K562 (cell line): Measurements from ENCODE around the gene RXRA. TPM values are rescaled to one million over a fixed set of nuclear protein-coding genes. Genes with fewer than 3 reads are reported as not detected.

Source experiments
- ATAC-seq: fragments of 200-7000 bp; cut with Tn5 transposase; 3 replicates; pipeline ENCODE4 v1.9.1; 2020; ENCODE audit warnings: moderate library complexity
- BruUV-seq: library from RNA; stranded (reverse); fragments of 400-500 nt; replicated peaks from 2 replicates; lab custom pipeline; 2021; lab: Mats Ljungman, UMichigan
- CTCF ChIA-PET: fragments of 300-600 bp; formaldehyde crosslinking; extraction: SDS; loops from one replicate; lab custom pipeline; 2021; ENCODE audit warnings: low intra/inter-chr PET ratio; lab: Yijun Ruan, JAX
- POLR2A ChIA-PET: fragments of 300-600, 350-650 bp; sonication (Branson Sonifier 250); formaldehyde crosslinking; extraction: SDS; loops from one replicate; lab custom pipeline; 2021; ENCODE audit warnings: antibody characterized with exemption, inconsistent platforms; lab: Yijun Ruan, JAX
- DNase-seq, 4 experiments: peaks; one replicate each; pipeline versions ENCODE4 v3.0.0 to v3.0.0-alpha.2; 2011 to 2018; ENCODE audit warnings: low spot score in 3 of 4, mixed read lengths in 3 of 4; ENCODE audit errors: extremely low read depth in 1 of 4
- FAIRE-seq: peaks from 2 replicates; lab custom pipeline; 2011; peaks lifted over from hg19 to GRCh38; lab: Jason Lieb, UNC
- H2AFZ ChIP-seq: 2 replicates; pipeline ENCODE4 v1.6.0; 2011; ENCODE audit warnings: low read depth, low read length, control low read depth, inconsistent platforms
- H3K27ac ChIP-seq: fragments of 200-600 bp; 3 replicates; pipeline ENCODE4 v1.8.0; 2011; ENCODE audit warnings: low read depth, mild to moderate bottlenecking, control low read depth, inconsistent platforms, low read length, moderate library complexity, mixed read lengths; ENCODE audit errors: extremely low read depth
- H3K27me3 ChIP-seq, 2 experiments: fragments of 300-600 bp in 1 of 2; 2 replicates in 1 of 2; 3 replicates in 1 of 2; pipeline versions ENCODE4 v1.6.0 to v1.8.0; 2011; ENCODE audit warnings: inconsistent platforms in 2 of 2, low read length in 2 of 2, mild to moderate bottlenecking in 1 of 2, mixed read lengths in 1 of 2, moderate library complexity in 1 of 2; ENCODE audit not compliant: control insufficient read depth in 2 of 2, insufficient read depth in 2 of 2
- H3K36me3 ChIP-seq: fragments of 300-600 bp; 3 replicates; pipeline ENCODE4 v1.8.0; 2011; ENCODE audit warnings: mild to moderate bottlenecking, low read length, inconsistent platforms; ENCODE audit not compliant: control insufficient read depth, insufficient read depth
- H3K4me1 ChIP-seq, 2 experiments: fragments of 200-600 bp in 1 of 2; replicated peaks in 1 of 2; 2 replicates in 1 of 2; 3 replicates in 1 of 2; pipeline versions ENCODE4 v1.5.1 to v1.8.0; 2011; ENCODE audit warnings: inconsistent platforms in 2 of 2, low read length in 2 of 2, mild to moderate bottlenecking in 1 of 2, mixed read lengths in 1 of 2, moderate library complexity in 1 of 2; ENCODE audit not compliant: control insufficient read depth in 2 of 2, insufficient read depth in 2 of 2
- H3K4me2 ChIP-seq: 2 replicates; pipeline ENCODE4 v1.6.1; 2011; ENCODE audit warnings: low read length, control low read depth, inconsistent platforms, mixed read lengths; ENCODE audit not compliant: insufficient read depth
- H3K4me3 ChIP-seq: fragments of 200-600 bp; sonication (generic), shearing (Covaris generic); 2 replicates; pipeline ENCODE4 v1.5.1; 2016; ENCODE audit warnings: control low read depth, inconsistent platforms
- H3K79me2 ChIP-seq: fragments of 200-600 bp; 3 replicates; pipeline ENCODE4 v1.8.0; 2011; ENCODE audit warnings: low read length, inconsistent platforms; ENCODE audit not compliant: control insufficient read depth, insufficient read depth
- H3K9ac ChIP-seq, 2 experiments: 2 replicates each; pipeline versions ENCODE4 v1.6.0 to v1.6.1; 2011; ENCODE audit warnings: low read depth in 2 of 2, low read length in 2 of 2, control low read depth in 1 of 2, inconsistent platforms in 1 of 2, mild to moderate bottlenecking in 1 of 2, mixed read lengths in 1 of 2; ENCODE audit not compliant: insufficient read depth in 1 of 2
- H3K9me1 ChIP-seq: one replicate; pipeline ENCODE4 v1.6.0; 2011; ENCODE audit warnings: inconsistent platforms, mild to moderate bottlenecking, low read length, moderate library complexity; ENCODE audit not compliant: control insufficient read depth, insufficient read depth
- H3K9me3 ChIP-seq: replicated peaks from 2 replicates; pipeline ENCODE4 v1.5.1; 2011; ENCODE audit warnings: low read depth, low read length, inconsistent platforms; ENCODE audit not compliant: control insufficient read depth, insufficient read depth
- H4K20me1 ChIP-seq: replicated peaks from 2 replicates; pipeline ENCODE4 v1.6.1; 2011; ENCODE audit warnings: low read length, inconsistent platforms, mixed read lengths; ENCODE audit not compliant: control insufficient read depth, insufficient read depth
- ARNT ChIP-seq, 2 experiments: fragments of 450-650 bp; IDR thresholded peaks; 2 replicates each; pipeline ENCODE4 v1.6.1; 2016; ENCODE audit warnings: mild to moderate bottlenecking in 1 of 2
- DMBX1 ChIP-seq: fragments of 250-450 bp; sonication (Bioruptor Pico); IDR thresholded peaks from 2 replicates; pipeline ENCODE4 v1.8.0; 2022; ENCODE audit warnings: inconsistent platforms, mild to moderate bottlenecking, moderate library complexity, borderline replicate concordance
- ILF3 ChIP-seq: fragments of 450-650 bp; IDR thresholded peaks from 2 replicates; pipeline ENCODE4 v1.6.1; 2018; ENCODE audit warnings: antibody characterized with exemption, mild to moderate bottlenecking, moderate library complexity, borderline replicate concordance
- MAFG ChIP-seq: fragments of 450-650 bp; conservative IDR thresholded peaks from 2 replicates; pipeline ENCODE4 v1.6.1; 2016; ENCODE audit warnings: missing genetic modification characterization, missing compliant biosample characterization
- MBD2 ChIP-seq: sonication (generic); IDR thresholded peaks from 2 replicates; pipeline ENCODE4 v1.6.1; 2016; ENCODE audit warnings: low read depth, borderline replicate concordance
- SMAD2 ChIP-seq: fragments of 150-350 bp; IDR thresholded peaks from 2 replicates; pipeline ENCODE4 v1.6.1; 2014; ENCODE audit warnings: low read depth, mild to moderate bottlenecking, low read length
- ZNF316 ChIP-seq: fragments of 450-650 bp; IDR thresholded peaks from 2 replicates; pipeline ENCODE4 v1.6.1; 2016
- WGBS: fragments of 100-300 bp; shearing (Covaris generic); methylation state at CpG from one replicate; pipeline ENCODE4 v1.1.6; 2016; ENCODE audit warnings: low coverage, mixed read lengths; ENCODE audit not compliant: insufficient coverage; ENCODE audit errors: missing lambda C conversion rate; 5-methylcytosine and 5-hydroxymethylcytosine counted together
- in situ Hi-C: fragments of 300-500 bp; cut with MboI; formaldehyde crosslinking; loops from 4 replicates; pipeline ENCODE4 v1.15.0; 2018; ENCODE audit warnings: inconsistent platforms, mixed read lengths
- intact Hi-C: fragments of 100-400 bp; cut with micrococcal nuclease; formaldehyde crosslinking; loops from 2 replicates; pipeline ENCODE4 v1.14.2; 2022
- polyA plus RNA-seq, 8 experiments: library from polyadenylated mRNA; depleted of rRNA in 4 of 8; stranded (reverse) in 5 of 8; unstranded in 3 of 8; fragments of >200 nt; fragmentation: Nextera tagmentation in 2 of 8; fragmentation: Illumina TruSeq in 1 of 8; extraction: Ambion mirVana in 2 of 8; extraction: Trizol in 1 of 8; gene quantifications; 2 replicates each; pipeline versions ENCODE4 v1.2.1 to v1.2.3, GENCODE V29; 2011 to 2014; ENCODE audit warnings: inconsistent platforms in 1 of 8, missing spikeins in 1 of 8
- total RNA-seq, 7 experiments: library from RNA; depleted of rRNA in 6 of 7; stranded (reverse); fragments of >200 nt in 6 of 7; fragmentation: Illumina TruSeq in 2 of 7; extraction: Trizol in 2 of 7; gene quantifications; 2 replicates each; pipeline versions ENCODE4 v1.2.1 to v1.2.3, GENCODE V29; 2011 to 2021; ENCODE audit warnings: low replicate concordance in 1 of 7

The RXRA gene
- total and polyA plus RNA-seq, 9 of the 15 experiments (the other 6 are each of a cell fraction or from before 2014, with no cell fraction given): 0.35 to 23.6 (median 4.6) TPM

- Histone ChIP-seq H3K9me3 (peaks cover 7% of the 10 kb centered on the region), H3K4me2 (no peak overlapping the region), H3K79me2 (peaks cover 3% of the 10 kb centered on the region; the same call in 1 of the 3 replicates), H3K4me3 (no peak overlapping the region), H3K4me1 (peaks cover 0 to 46% of the 10 kb centered on the region in 2 experiments; a peak in 3 of 5 replicates), H4K20me1 (peaks cover 15% of the 10 kb centered on the region; the same call in 1 of the 2 replicates)
- in situ Hi-C loops (no loop called here), intact Hi-C loops (no loop called here)
- TF ChIP-seq ILF3: no peak
- no peak for TF ChIP-seq SMAD2
- 0 out of 2 replicates have a peak, but pooled peaks have one; percentile 30 for TF ChIP-seq MAFG (tag)
- TF ChIP-seq MBD2: no peak
- TF ChIP-seq DMBX1 (CRISPR knock-in tag): no peak
- TF ChIP-seq ARNT (IDR thresholded peaks at IDR 0.05): no peak
- TF ChIP-seq ZNF316: 0 out of 2 replicates have a peak, but pooled peaks have one; percentile 11
- TF ChIP-seq, all 486 proteins: peak for 2
- H3K9ac ChIP-seq: no peak overlapping the region
- no peak for ATAC-seq
- BruUV-seq: no TSS peak
- 82% methylated on average over 5 of the region's 5 CpGs for WGBS
- DNase-seq: no peak
- peaks cover 5% of the 10 kb centered on the region for H3K9me1 ChIP-seq
- no peak overlapping the region for H2AFZ ChIP-seq
- no peaks in the 10 kb centered on the region for H3K27me3 ChIP-seq
- ChIA-PET POLR2A (interaction anchor here (1.6 kb wide), 1 partner anchor 70 kb away, joined by 3 read pairs; no protein-coding TSS in a partner anchor), CTCF (no interaction called here)
- H3K36me3 ChIP-seq: no peaks in the 10 kb centered on the region
- FAIRE-seq: no peak
- no peak overlapping the region for H3K27ac ChIP-seq
Observed at GRCh38 chr9:134398756-134399155, 72.5 kb downstream of the RXRA start.
